GM12864 (cell line): Measurements from ENCODE around the gene POLR3K.

Experiments used
- DNase-seq: peaks from one replicate; pipeline ENCODE4 v3.0.0-alpha.2; 2011; ENCODE audit warnings: low read depth
- H3K4me3 ChIP-seq: 2 replicates; pipeline ENCODE4 v1.5.1; 2011; ENCODE audit warnings: mild to moderate bottlenecking, low read depth, low read length, control low read depth
- CTCF ChIP-seq: IDR thresholded peaks from 2 replicates; pipeline ENCODE4 v1.5.1; 2011; ENCODE audit warnings: low read depth, mild to moderate bottlenecking, moderate library complexity, low read length, control low read depth, inconsistent platforms; ENCODE audit errors: missing control alignments

Gene POLR3K

DNA sequence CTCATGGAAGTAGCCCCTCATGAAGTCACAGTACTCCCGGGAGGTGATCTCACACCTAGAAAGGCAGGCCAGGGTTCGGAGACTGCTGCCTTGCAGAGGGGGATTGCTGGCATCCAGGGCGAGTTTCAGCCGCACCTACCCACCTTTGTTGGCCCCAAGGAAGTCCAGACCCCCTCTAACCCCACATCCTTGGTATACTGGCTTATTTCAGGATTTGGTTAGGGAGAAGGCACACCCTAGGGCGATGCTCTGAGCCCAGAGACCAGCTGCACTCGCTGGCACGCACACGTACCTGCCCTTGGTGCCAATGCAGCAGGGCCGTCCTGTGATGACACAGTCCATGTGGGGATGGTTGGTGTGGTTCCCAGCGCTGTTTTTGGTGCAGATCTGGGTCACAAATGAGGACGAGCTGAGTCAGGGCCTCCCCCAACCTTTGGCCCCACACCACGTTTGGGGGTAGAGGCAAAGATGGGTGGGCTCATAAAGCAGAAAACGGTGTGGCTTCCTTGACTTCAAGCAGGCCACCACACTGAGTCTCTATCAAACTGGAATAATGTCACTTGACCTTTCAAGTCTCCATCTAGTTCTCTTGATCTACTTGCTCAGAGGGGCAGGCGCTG lies 6.1 kb upstream of the POLR3K start:
- H3K4me3 ChIP-seq: no peak overlapping the region
- no peak for DNase-seq
- no peak for TF ChIP-seq CTCF

GRCh38 chr16:58491-59439 lies 5.4 kb upstream of the POLR3K start:
- no peak for TF ChIP-seq CTCF
- no peak overlapping the region for H3K4me3 ChIP-seq
- DNase-seq: no peak

DNA sequence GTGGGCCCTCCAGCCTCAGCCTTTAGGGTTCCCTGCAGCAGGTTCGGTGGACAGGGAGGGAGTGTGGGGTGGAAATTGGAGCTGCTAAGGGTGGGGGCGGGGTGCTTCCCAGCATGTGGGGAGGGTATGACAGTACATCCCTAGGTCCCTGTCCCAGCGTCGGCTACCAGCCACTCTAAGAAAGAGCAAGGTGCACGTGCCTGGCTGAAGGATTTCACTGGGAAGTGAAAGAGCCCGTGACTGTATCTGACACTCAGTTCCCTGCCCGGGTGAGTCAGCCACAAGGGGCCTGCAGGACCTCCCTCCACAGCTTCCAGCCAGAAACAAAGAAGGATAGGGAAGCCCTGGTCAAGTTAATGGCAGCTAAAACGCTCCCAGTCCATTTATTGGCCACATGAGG lies 4.3 kb upstream of the POLR3K start:
- no peak overlapping the region for H3K4me3 ChIP-seq
- no peak for TF ChIP-seq CTCF
- no peak for DNase-seq

DNA sequence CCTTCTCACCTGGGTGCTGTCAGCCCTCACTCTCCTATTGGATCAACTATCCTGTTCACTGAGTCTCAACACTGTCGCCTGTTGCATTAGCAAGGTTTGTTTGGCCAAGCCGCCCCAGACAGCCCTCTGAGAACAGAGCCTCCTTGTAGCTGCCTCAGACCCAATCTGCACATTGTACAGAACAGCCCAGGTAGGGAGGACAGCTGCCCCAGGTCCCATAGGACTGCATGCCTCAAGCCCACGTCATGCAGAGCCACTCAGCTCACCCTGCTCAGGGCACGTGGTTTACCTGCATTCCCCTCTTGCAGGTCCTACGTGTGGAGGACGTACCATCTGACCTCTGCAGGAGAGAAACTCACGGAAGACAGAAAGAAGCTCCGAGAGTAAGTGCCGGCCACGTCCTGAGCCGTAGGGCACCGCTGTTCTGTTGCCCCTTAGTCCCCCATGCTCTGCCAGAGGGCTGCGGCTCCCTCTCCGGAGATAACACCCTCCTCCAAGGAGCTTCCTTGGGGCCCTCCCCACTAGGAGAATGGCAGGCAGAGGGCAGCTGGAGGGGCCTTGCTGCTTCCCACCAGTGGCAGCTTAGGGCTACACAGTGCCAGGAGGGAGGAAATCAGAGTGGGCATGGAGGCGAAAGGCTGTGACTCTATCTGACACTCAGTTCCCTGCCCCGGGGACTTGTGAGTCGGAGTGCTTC lies 3.0 kb upstream of the POLR3K start:
- DNase-seq: no peak
- TF ChIP-seq CTCF: no peak
- no peak overlapping the region for H3K4me3 ChIP-seq

- H3K4me3 ChIP-seq: no peak overlapping the region
- TF ChIP-seq CTCF: no peak
- no peak for DNase-seq
Measured at GRCh38 chr16:55571-56136, 2.2 kb upstream of the POLR3K start.

- H3K4me3 ChIP-seq: peak overlapping the region; percentile 96
- DNase-seq: no peak
- TF ChIP-seq CTCF: no peak
Measured at GRCh38 chr16:54237-54581, 801 bp upstream of the POLR3K start.
